Stomach smooth muscle (tissue), 2 donors: Measurements from ENCODE around the gene HPCAL1.

Experiments used
- H3K27ac ChIP-seq: one replicate; pipeline ENCODE4 v1.7.0; 2013; ENCODE audit warnings: mild to moderate bottlenecking, low read length, inconsistent platforms
- H3K27me3 ChIP-seq, 2 donors: one replicate each; pipeline ENCODE4 v1.7.0; 2013; ENCODE audit warnings: low read length in 2 of 2; ENCODE audit not compliant: insufficient read depth in 2 of 2, control insufficient read depth in 1 of 2
- H3K36me3 ChIP-seq, 2 donors: one replicate each; pipeline ENCODE4 v1.7.0; 2013; ENCODE audit warnings: low read length in 2 of 2; ENCODE audit not compliant: control insufficient read depth in 2 of 2, insufficient read depth in 2 of 2
- H3K4me1 ChIP-seq: one replicate; pipeline ENCODE4 v1.7.0; 2013; ENCODE audit warnings: low read length; ENCODE audit not compliant: control insufficient read depth, insufficient read depth
- H3K4me3 ChIP-seq, 2 donors: one replicate each; pipeline ENCODE4 v1.7.0; 2013; ENCODE audit warnings: low read length in 2 of 2
- H3K9ac ChIP-seq, 2 donors: one replicate each; pipeline ENCODE4 v1.7.0; 2013; ENCODE audit warnings: low read length in 2 of 2, mild to moderate bottlenecking in 1 of 2
- H3K9me3 ChIP-seq, 2 donors: one replicate each; pipeline ENCODE4 v1.7.0; 2013; ENCODE audit warnings: low read length in 2 of 2; ENCODE audit not compliant: control insufficient read depth in 2 of 2
- donor health status: healthy.
- donor health status: Pancreatic carcinoma.

Gene HPCAL1

GRCh38 chr2:10422732-10423399 lies 120.2 kb downstream of the HPCAL1 start:
- Histone ChIP-seq H3K9ac (no peak overlapping the region), H3K4me1 (peaks cover 4% of the 10 kb centered on the region), H3K27ac (no peak overlapping the region), H3K4me3 (no peak overlapping the region), H3K36me3 (peaks cover 0 to 5% of the 10 kb centered on the region in 2 donors), H3K27me3 (no peaks in the 10 kb centered on the region), H3K9me3 (no peaks in the 10 kb centered on the region)

- no peak overlapping the region for H3K9ac ChIP-seq
- peaks cover 4% of the 10 kb centered on the region for H3K4me1 ChIP-seq
- no peak overlapping the region for H3K4me3 ChIP-seq
- no peaks in the 10 kb centered on the region for H3K27me3 ChIP-seq
- H3K27ac ChIP-seq: no peak overlapping the region
- peaks cover 0 to 5% of the 10 kb centered on the region in 2 donors for H3K36me3 ChIP-seq
- H3K9me3 ChIP-seq: no peaks in the 10 kb centered on the region
These were observed 120.7 kb downstream of the HPCAL1 start for GRCh38 chr2:10423400-10423774.

DNA sequence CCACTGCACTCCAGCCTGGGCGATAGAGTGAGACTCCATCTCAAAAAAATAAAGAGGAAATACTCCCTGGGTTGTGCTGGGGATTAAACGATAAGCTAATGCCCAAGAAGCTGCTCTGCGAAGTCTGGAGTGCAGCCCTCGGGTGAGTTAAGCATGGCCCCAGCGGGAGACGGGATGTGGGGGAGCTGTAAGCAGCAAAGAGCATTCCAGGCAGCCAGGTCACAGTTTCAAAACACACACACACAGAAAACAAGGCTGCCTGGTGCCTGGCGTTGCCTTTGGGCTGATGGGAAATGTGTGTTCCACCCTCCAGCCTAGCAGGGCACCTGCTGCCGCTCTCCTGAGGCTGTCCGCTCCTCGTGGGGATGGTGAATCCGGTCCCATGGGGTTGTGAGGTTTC lies 121.3 kb downstream of the HPCAL1 start:
- Histone ChIP-seq H3K9me3 (no peaks in the 10 kb centered on the region), H3K4me1 (peaks cover 4% of the 10 kb centered on the region), H3K4me3 (no peak overlapping the region), H3K36me3 (peaks cover 0 to 5% of the 10 kb centered on the region in 2 donors), H3K27me3 (no peaks in the 10 kb centered on the region), H3K9ac (no peak overlapping the region), H3K27ac (no peak overlapping the region)

- H3K4me3 ChIP-seq: no peak overlapping the region
- no peak overlapping the region for H3K9ac ChIP-seq
- no peaks in the 10 kb centered on the region for H3K9me3 ChIP-seq
- H3K36me3 ChIP-seq: peaks cover 0 to 5% of the 10 kb centered on the region in 2 donors
- no peak overlapping the region for H3K27ac ChIP-seq
- H3K27me3 ChIP-seq: no peaks in the 10 kb centered on the region
- peaks cover 4% of the 10 kb centered on the region for H3K4me1 ChIP-seq
These were observed 122.3 kb downstream of the HPCAL1 start for GRCh38 chr2:10424916-10425505.

GRCh38 chr2:10425699-10426098 lies 123.0 kb downstream of the HPCAL1 start:
- H3K27me3 ChIP-seq: no peaks in the 10 kb centered on the region
- H3K9me3 ChIP-seq: no peaks in the 10 kb centered on the region
- H3K9ac ChIP-seq: no peak overlapping the region
- peaks cover 0 to 5% of the 10 kb centered on the region in 2 donors for H3K36me3 ChIP-seq
- H3K4me1 ChIP-seq: peaks cover 4% of the 10 kb centered on the region
- no peak overlapping the region for H3K27ac ChIP-seq
- no peak overlapping the region for H3K4me3 ChIP-seq

DNA sequence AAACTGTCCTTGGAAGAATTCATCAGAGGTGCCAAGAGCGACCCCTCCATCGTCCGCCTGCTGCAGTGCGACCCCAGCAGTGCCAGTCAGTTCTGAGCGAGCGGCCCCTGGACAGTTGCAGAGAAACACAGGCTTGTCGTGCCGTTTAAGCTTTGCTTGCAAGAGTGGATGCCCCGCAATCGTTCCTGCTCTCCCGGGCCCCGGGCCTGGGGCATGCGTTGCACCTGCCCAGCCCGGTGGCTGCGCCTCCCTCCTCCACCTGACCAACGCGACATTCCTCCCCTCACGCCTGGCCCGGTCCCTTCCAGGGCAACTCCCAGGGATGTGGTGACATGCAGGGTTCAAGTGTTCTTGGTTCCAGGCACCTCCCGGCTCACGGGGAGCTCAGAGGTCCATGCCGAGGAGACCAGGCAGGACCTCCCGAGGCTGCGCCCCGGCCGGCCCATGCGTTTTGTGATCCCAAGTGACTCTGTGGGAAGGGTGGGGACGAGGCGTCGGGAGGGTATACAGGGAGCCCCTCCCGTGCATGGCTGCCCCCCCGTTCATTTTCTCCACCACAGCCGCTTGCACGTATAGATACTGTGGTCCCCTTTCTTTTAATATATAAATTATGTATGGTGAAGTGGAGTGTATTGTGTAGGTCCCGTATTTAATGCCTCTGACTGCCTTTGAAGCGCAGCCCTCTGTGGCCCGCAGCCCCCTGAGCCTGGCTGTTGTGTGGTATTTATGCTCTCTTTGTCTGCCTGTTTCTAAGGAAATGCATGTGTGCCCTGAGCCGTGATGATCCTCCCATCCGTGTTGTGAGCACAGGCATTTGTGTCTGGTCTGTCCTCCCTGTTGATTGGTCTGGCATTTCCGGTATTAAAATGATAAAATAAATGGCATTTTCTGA lies 124.3 kb downstream of the HPCAL1 start:
- Histone ChIP-seq H3K27ac (no peak overlapping the region), H3K9me3 (no peaks in the 10 kb centered on the region), H3K4me3 (peak overlapping the region in 1 of 2 donors; percentile 3), H3K4me1 (peaks cover 4% of the 10 kb centered on the region), H3K9ac (no peak overlapping the region), H3K27me3 (peaks cover 0 to 3% of the 10 kb centered on the region in 2 donors), H3K36me3 (peaks cover 0 to 5% of the 10 kb centered on the region in 2 donors)

DNA sequence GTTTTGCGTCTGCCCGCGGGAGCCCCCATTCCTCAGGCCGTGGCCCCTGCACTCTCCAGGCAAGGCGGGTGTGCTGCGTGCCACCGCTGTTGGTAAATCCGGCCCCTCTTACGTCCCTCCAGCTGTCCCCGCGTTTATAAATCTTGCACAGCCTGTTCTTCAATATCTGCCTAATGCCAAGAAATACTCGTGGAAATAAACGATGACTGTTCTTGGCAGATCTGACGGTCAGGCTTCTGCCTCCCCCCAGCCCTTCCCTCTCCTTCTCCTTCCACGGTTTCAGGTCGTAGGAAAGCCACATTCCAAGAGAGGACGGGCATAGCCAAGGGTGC lies 124.9 kb downstream of the HPCAL1 start:
- peaks cover 0 to 5% of the 10 kb centered on the region in 2 donors for H3K36me3 ChIP-seq
- H3K27me3 ChIP-seq: peaks cover 5 to 6% of the 10 kb centered on the region in 2 donors
- H3K27ac ChIP-seq: no peak overlapping the region
- no peaks in the 10 kb centered on the region for H3K9me3 ChIP-seq
- peaks cover 8% of the 10 kb centered on the region for H3K4me1 ChIP-seq
- peak overlapping the region in 1 of 2 donors; percentile 3 for H3K4me3 ChIP-seq
- H3K9ac ChIP-seq: peak overlapping the region in 1 of 2 donors; percentile 36

DNA sequence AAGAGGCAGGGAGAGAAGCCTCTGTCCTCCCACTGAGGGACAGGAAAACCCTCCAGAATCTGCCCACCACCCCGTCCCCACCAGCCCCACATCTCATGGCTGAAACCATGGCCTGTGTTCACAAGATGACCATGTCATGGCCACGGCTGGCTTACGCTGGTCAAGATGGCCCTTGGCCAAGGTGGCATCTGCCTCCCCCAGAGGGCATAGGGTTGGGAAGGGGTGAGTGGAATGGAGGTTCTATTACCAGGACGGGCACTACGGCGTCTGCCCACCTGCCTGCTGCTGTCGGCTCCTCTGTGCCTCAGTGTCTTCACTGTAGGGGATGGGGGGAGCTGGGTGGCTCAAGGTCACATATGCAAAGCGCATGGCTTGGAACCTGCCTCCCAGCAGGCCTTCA lies 125.7 kb downstream of the HPCAL1 start:
- H3K27me3 ChIP-seq: peaks cover 5 to 6% of the 10 kb centered on the region in 2 donors
- no peak overlapping the region for H3K9ac ChIP-seq
- H3K9me3 ChIP-seq: no peaks in the 10 kb centered on the region
- no peak overlapping the region for H3K27ac ChIP-seq
- H3K4me1 ChIP-seq: peaks cover 8% of the 10 kb centered on the region
- peaks cover 0 to 5% of the 10 kb centered on the region in 2 donors for H3K36me3 ChIP-seq
- no peak overlapping the region for H3K4me3 ChIP-seq

DNA sequence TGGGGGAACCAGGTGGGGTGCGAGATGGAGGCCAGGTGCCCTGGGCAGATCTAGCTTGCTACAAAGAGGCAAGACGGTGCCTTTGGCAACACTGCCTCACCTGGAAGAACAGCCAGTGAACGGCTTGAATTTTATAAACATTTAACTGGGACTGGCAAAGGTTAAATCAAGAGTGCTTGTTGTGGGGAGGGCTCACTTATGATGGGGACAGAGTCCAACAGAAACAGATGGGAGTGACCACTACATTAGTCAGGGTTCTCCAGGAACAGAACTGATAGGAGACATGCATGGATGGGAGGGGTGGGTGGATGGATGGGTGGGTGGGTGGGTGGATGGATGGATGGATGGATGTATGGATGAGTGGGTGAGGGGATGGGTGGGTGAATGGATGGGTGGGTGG lies 126.2 kb downstream of the HPCAL1 start:
- Histone ChIP-seq H3K4me1 (peaks cover 8% of the 10 kb centered on the region), H3K9me3 (no peaks in the 10 kb centered on the region), H3K9ac (no peak overlapping the region), H3K27ac (no peak overlapping the region), H3K4me3 (no peak overlapping the region), H3K27me3 (peaks cover 6% of the 10 kb centered on the region in 2 donors), H3K36me3 (peaks cover 0 to 5% of the 10 kb centered on the region in 2 donors)

DNA sequence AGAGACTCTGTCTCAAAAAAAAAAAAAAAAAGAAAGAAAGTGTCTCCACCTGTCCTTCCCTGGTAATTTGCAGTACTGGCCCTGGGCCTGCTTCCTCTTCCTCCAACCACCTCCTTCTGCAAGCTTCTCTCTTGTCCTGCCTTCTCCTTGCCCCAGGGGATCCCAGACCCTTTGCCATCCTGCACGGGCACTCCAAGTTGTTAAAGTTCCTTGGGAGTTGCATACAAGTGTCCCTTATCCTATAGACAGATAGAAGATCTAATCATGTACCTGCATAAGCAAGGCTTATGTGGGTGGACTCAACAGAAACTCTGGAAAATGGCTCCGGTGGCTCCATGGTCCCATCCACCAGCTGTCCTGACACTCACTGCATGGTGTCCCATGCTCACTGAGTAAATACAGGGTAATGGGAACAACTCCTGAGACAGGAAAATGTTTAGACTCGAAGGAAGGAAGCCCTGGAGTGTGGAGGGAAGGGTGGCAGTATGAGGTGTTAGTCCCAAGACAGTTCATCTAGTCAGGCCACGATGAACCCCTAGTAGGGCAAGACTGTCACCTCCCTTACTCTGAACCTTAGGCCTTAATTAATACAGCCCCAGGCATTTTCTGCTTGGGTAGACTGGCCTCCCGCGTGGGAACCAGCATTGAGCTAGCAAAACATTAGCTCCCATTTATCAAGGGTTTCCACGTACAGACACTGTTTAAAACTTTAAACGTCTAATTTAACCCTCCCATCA lies 128.3 kb downstream of the HPCAL1 start:
- H3K27ac ChIP-seq: no peak overlapping the region

More for the DNA sequence above, 128.3 kb downstream of the HPCAL1 start:
- Histone ChIP-seq H3K27me3 (peaks cover 6% of the 10 kb centered on the region in 2 donors), H3K4me3 (no peak overlapping the region), H3K9me3 (no peaks in the 10 kb centered on the region), H3K9ac (no peak overlapping the region), H3K36me3 (peaks cover 0 to 5% of the 10 kb centered on the region in 2 donors), H3K4me1 (peaks cover 8% of the 10 kb centered on the region)
